Measurements from ENCODE around the gene SERINC3.
A peak's percentile ranks its signal among the peaks of the same experiment; 100 is the strongest.

GRCh38 chr20:44526129-44526528 lies 4.3 kb upstream of the SERINC3 start:
- TF ChIP-seq CTCF (IDR thresholded peaks at IDR 0.05; ENCODE audit: extremely low read depth in 1 of 2, insufficient read depth in 1 of 2, low read depth in 1 of 2, low read length in 2 of 2) (no peak), POLR2A (IDR thresholded peaks at IDR 0.05; ENCODE audit: low read depth, low read length) (no peak), POLR2AphosphoS5 (IDR thresholded peaks at IDR 0.05; ENCODE audit: insufficient read depth, low read depth, low read length) (peak; percentile 31), EZH2 (IDR thresholded peaks at IDR 0.05; ENCODE audit: borderline replicate concordance, low read depth, low read length, severe bottlenecking) (no peak), MYC (IDR thresholded peaks at IDR 0.05; ENCODE audit: low read depth, low read length) (no peak)

Measured in endothelial cell of umbilical vein (primary cell).